Measurements from ENCODE around the gene UNCX. TPM values are rescaled to one million over a fixed set of nuclear protein-coding genes. Genes with fewer than 3 reads are reported as not detected.
A peak's percentile ranks its signal among the peaks of the same experiment; 100 is the strongest.

UNCX gene
- total and polyA plus RNA-seq, 5 experiments from 2014 or later = not detected

- H3K27me3 Mint-ChIP-seq = peaks cover 28 to 77% (median 43%) of the 10 kb centered on the region in 5 donors
- H3K4me3 Mint-ChIP-seq = no peak overlapping the region
- DNase-seq = no peak
These were observed 4.0 kb upstream of the UNCX start for GRCh38 chr7:1228545-1229201.

GRCh38 chr7:1229202-1229947, 3.3 kb upstream of the UNCX start:
- no peak for ATAC-seq
- H3K27me3 Mint-ChIP-seq = peaks cover 31 to 77% (median 46%) of the 10 kb centered on the region in 5 donors
- no peak overlapping the region for H3K27ac Mint-ChIP-seq

More at GRCh38 chr7:1228545-1229201, 4.0 kb upstream of the UNCX start:
- no peak overlapping the region for H3K27ac Mint-ChIP-seq
- peaks cover 12 to 31% (median 15%) of the 10 kb centered on the region in 4 donors for H3K4me1 Mint-ChIP-seq
- no peak for ATAC-seq
- POLR2A ChIA-PET = no interaction called here
- H3K36me3 Mint-ChIP-seq = peaks cover 0 to 5% (median 3%) of the 10 kb centered on the region in 3 donors
- H3K9me3 Mint-ChIP-seq = no peaks in the 10 kb centered on the region

GRCh38 chr7:1229956-1230355, 2.7 kb upstream of the UNCX start:
- H3K4me1 Mint-ChIP-seq = peaks cover 16 to 39% (median 22%) of the 10 kb centered on the region in 4 donors
- H3K36me3 Mint-ChIP-seq = peaks cover 0 to 5% (median 3%) of the 10 kb centered on the region in 3 donors
- no peaks in the 10 kb centered on the region for H3K9me3 Mint-ChIP-seq
- peaks cover 36 to 77% (median 51%) of the 10 kb centered on the region in 5 donors for H3K27me3 Mint-ChIP-seq
- no peak for DNase-seq
- peak overlapping the region in 1 of 10 donors; percentile 82 for H3K27ac Mint-ChIP-seq
- ATAC-seq = no peak
- peak overlapping the region in 1 of 10 donors; percentile 42 for H3K4me3 Mint-ChIP-seq
- POLR2A ChIA-PET = no interaction called here

More at GRCh38 chr7:1229202-1229947, 3.3 kb upstream of the UNCX start:
- peak overlapping the region in 1 of 10 donors; percentile 42 for H3K4me3 Mint-ChIP-seq
- H3K4me1 Mint-ChIP-seq = peaks cover 14 to 33% (median 17%) of the 10 kb centered on the region in 4 donors
- peaks cover 0 to 5% (median 3%) of the 10 kb centered on the region in 3 donors for H3K36me3 Mint-ChIP-seq
- no peaks in the 10 kb centered on the region for H3K9me3 Mint-ChIP-seq
- POLR2A ChIA-PET = no interaction called here
- DNase-seq = no peak

GRCh38 chr7:1230411-1231213, 2.1 kb upstream of the UNCX start:
- ATAC-seq = no peak
- H3K27ac Mint-ChIP-seq = peak overlapping the region in 1 of 10 donors; percentile 19
- POLR2A ChIA-PET = no interaction called here

GRCh38 chr7:1231214-1232102, 1.2 kb upstream of the UNCX start:
- Mint-ChIP-seq H3K9me3 (peaks cover 0 to 2% (median 0%) of the 10 kb centered on the region in 9 donors), H3K4me1 (peaks cover 15 to 38% (median 21%) of the 10 kb centered on the region in 4 donors), H3K4me3 (peak overlapping the region in 8 of 10 donors; percentile 50 to 73 (median 67)), H3K36me3 (peaks cover 0 to 5% (median 3%) of the 10 kb centered on the region in 3 donors), H3K27me3 (peaks cover 31 to 62% (median 43%) of the 10 kb centered on the region in 5 donors), H3K27ac (peak overlapping the region in 1 of 10 donors; percentile 89)
- ATAC-seq (no peak), DNase-seq (no peak)
- POLR2A ChIA-PET = no interaction called here

More at GRCh38 chr7:1230411-1231213, 2.1 kb upstream of the UNCX start:
- H3K9me3 Mint-ChIP-seq = no peaks in the 10 kb centered on the region
- no peak for DNase-seq
- H3K36me3 Mint-ChIP-seq = peaks cover 0 to 5% (median 3%) of the 10 kb centered on the region in 3 donors
- H3K4me1 Mint-ChIP-seq = peaks cover 16 to 39% (median 22%) of the 10 kb centered on the region in 4 donors
- peak overlapping the region in 7 of 10 donors; percentile 11 to 63 (median 36) for H3K4me3 Mint-ChIP-seq
- peaks cover 37 to 71% (median 50%) of the 10 kb centered on the region in 5 donors for H3K27me3 Mint-ChIP-seq

GRCh38 chr7:1232103-1232466, 587 bp upstream of the UNCX start:
- Mint-ChIP-seq H3K4me1 (peaks cover 15 to 39% (median 22%) of the 10 kb centered on the region in 4 donors), H3K36me3 (peaks cover 0 to 5% (median 3%) of the 10 kb centered on the region in 3 donors), H3K27ac (peak overlapping the region in 1 of 10 donors; percentile 89), H3K9me3 (peaks cover 0 to 2% (median 0%) of the 10 kb centered on the region in 9 donors), H3K27me3 (peaks cover 28 to 58% (median 43%) of the 10 kb centered on the region in 5 donors), H3K4me3 (peak overlapping the region; percentile 29 to 73 (median 65))
- peak in 1 of 2 donors; percentile 13 for ATAC-seq
- no peak for DNase-seq
- POLR2A ChIA-PET = no interaction called here

- Mint-ChIP-seq H3K27ac (no peak overlapping the region), H3K36me3 (peaks cover 0 to 5% (median 3%) of the 10 kb centered on the region in 3 donors)
These were observed 819 bp downstream of the UNCX start for GRCh38 chr7:1233333-1234048.

GRCh38 chr7:1234049-1234880, 1.6 kb downstream of the UNCX start:
- peak overlapping the region in 3 of 10 donors; percentile 23 to 74 (median 58) for H3K27ac Mint-ChIP-seq
- ATAC-seq = no peak

More at GRCh38 chr7:1233333-1234048, 819 bp downstream of the UNCX start:
- peaks cover 0 to 2% (median 0%) of the 10 kb centered on the region in 9 donors for H3K9me3 Mint-ChIP-seq
- POLR2A ChIA-PET = no interaction called here
- peaks cover 25 to 58% (median 39%) of the 10 kb centered on the region in 5 donors for H3K27me3 Mint-ChIP-seq
- peak in 1 of 10 donors; percentile 44 for DNase-seq
- ATAC-seq = no peak
- H3K4me1 Mint-ChIP-seq = peaks cover 12 to 43% (median 25%) of the 10 kb centered on the region in 4 donors
- H3K4me3 Mint-ChIP-seq = peak overlapping the region in 1 of 10 donors; percentile 14

GRCh38 chr7:1234881-1235500, 2.3 kb downstream of the UNCX start:
- ATAC-seq = peak; percentile 20 to 37
- POLR2A ChIA-PET = interaction anchor here (0.6 kb wide), 1 partner anchor 13 kb away, joined by 3 read pairs; no protein-coding TSS in a partner anchor
- H3K36me3 Mint-ChIP-seq = peaks cover 0 to 5% (median 3%) of the 10 kb centered on the region in 3 donors
- H3K27me3 Mint-ChIP-seq = peaks cover 33 to 69% (median 44%) of the 10 kb centered on the region in 5 donors
- H3K4me3 Mint-ChIP-seq = peak overlapping the region in 9 of 10 donors; percentile 14 to 70 (median 35)
- H3K27ac Mint-ChIP-seq = peak overlapping the region in 2 of 10 donors; percentile 24 to 74
- H3K9me3 Mint-ChIP-seq = peaks cover 0 to 2% (median 0%) of the 10 kb centered on the region in 9 donors
- H3K4me1 Mint-ChIP-seq = peaks cover 12 to 43% (median 24%) of the 10 kb centered on the region in 4 donors
- DNase-seq = no peak

More at GRCh38 chr7:1234049-1234880, 1.6 kb downstream of the UNCX start:
- DNase-seq = no peak
- Mint-ChIP-seq H3K9me3 (peaks cover 0 to 2% (median 0%) of the 10 kb centered on the region in 9 donors), H3K36me3 (peaks cover 0 to 5% (median 3%) of the 10 kb centered on the region in 3 donors), H3K4me3 (peak overlapping the region; percentile 14 to 70 (median 43)), H3K27me3 (peaks cover 28 to 61% (median 41%) of the 10 kb centered on the region in 5 donors), H3K4me1 (peaks cover 12 to 43% (median 25%) of the 10 kb centered on the region in 4 donors)
- POLR2A ChIA-PET = interaction anchor here (0.6 kb wide), 1 partner anchor 13 kb away, joined by 3 read pairs; no protein-coding TSS in a partner anchor

All from naive thymus-derived CD8-positive, alpha-beta T cell (primary cell).